ENCODE measurements around the gene TACC2. TPM values are rescaled to one million over a fixed set of nuclear protein-coding genes. Genes with fewer than 3 reads are reported as not detected.

The TACC2 gene
- total and polyA plus RNA-seq, 2 donors (not counting 3 experiments of a cell fraction or from before 2014, with no cell fraction given): 14.4 to 46.2 TPM

GRCh38 chr10:122102869-122103525 is 114.0 kb downstream of the TACC2 start:
- no peak overlapping the region for H3K9ac ChIP-seq (replicated peaks; ENCODE audit: extremely low read depth, insufficient read depth, low read length)
- ChIA-PET CTCF (interaction anchor here (0.9 to 3.6 kb wide), 4 partner anchors 9 to 51 kb away, joined by 3 to 10 read pairs (median 6); no protein-coding TSS in a partner anchor), POLR2A (no interaction called here)
- no peak overlapping the region for H3K4me3 ChIP-seq (replicated peaks in 1 of 3; ENCODE audit: insufficient read depth in 1 of 3, low read depth in 1 of 3, low read length in 3 of 3)
- TF ChIP-seq JUN (IDR thresholded peaks at IDR 0.05; ENCODE audit: borderline replicate concordance, insufficient read depth, insufficient read length, low read depth) (no peak), CTCF (IDR thresholded peaks at IDR 0.05; ENCODE audit: extremely low read depth in 1 of 2, insufficient read depth in 1 of 2, low read depth in 1 of 2, low read length in 2 of 2) (no peak), MYC (IDR thresholded peaks at IDR 0.05; ENCODE audit: low read depth, low read length) (no peak), POLR2AphosphoS5 (IDR thresholded peaks at IDR 0.05; ENCODE audit: insufficient read depth, low read depth, low read length) (no peak), GATA2 (IDR thresholded peaks at IDR 0.05; ENCODE audit: insufficient read depth, insufficient read length, low read depth, low read length) (no peak), FOS (IDR thresholded peaks at IDR 0.05; ENCODE audit: borderline replicate concordance, insufficient read depth, low read length) (no peak), POLR2A (IDR thresholded peaks at IDR 0.05; ENCODE audit: low read depth, low read length) (no peak), EZH2 (IDR thresholded peaks at IDR 0.05; ENCODE audit: borderline replicate concordance, low read depth, low read length, severe bottlenecking) (no peak)
- TF ChIP-seq, protein P1, sequence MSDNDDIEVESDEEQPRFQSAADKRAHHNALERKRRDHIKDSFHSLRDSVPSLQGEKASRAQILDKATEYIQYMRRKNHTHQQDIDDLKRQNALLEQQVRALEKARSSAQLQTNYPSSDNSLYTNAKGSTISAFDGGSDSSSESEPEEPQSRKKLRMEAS (IDR thresholded peaks at IDR 0.05; ENCODE audit: insufficient read depth, insufficient read length): no peak
- intact Hi-C loops (cut with micrococcal nuclease) (no loop called here), dilution Hi-C loops (cut with MboI; ENCODE audit: extremely low pct_ligation_motif_present, low sequenced_read_pairs) (no loop called here)
- FAIRE-seq (no peak), DNase-seq (ENCODE audit: low read depth, low spot score) (no peak)
- H3K9me1 ChIP-seq (replicated peaks; ENCODE audit: control insufficient read depth, extremely low read depth, insufficient read depth, low read length): no peaks in the 10 kb centered on the region
- no peak overlapping the region for H3K27ac ChIP-seq (ENCODE audit: insufficient read depth, low read depth, low read length)
- H3K79me2 ChIP-seq (ENCODE audit: control insufficient read depth, insufficient read depth, low read length): no peaks in the 10 kb centered on the region
- H3K36me3 ChIP-seq (ENCODE audit: control insufficient read depth in 2 of 2, extremely low read depth in 1 of 2, insufficient read depth in 2 of 2, low read length in 2 of 2): no peaks in the 10 kb centered on the region
- no peak overlapping the region for H2AFZ ChIP-seq (ENCODE audit: low read depth, low read length)
- H3K9me3 ChIP-seq (replicated peaks; ENCODE audit: control insufficient read depth, insufficient read depth, low read length): no peaks in the 10 kb centered on the region
- peaks cover 2% of the 10 kb centered on the region in 2 experiments for H3K27me3 ChIP-seq (ENCODE audit: control insufficient read depth in 2 of 2, insufficient read depth in 2 of 2, low read length in 2 of 2)
- H4K20me1 ChIP-seq (replicated peaks; ENCODE audit: control insufficient read depth, extremely low read depth, insufficient read depth, low read length): no peaks in the 10 kb centered on the region
- H3K4me2 ChIP-seq (ENCODE audit: insufficient read depth, low read length): no peak overlapping the region
- no peaks in the 10 kb centered on the region for H3K4me1 ChIP-seq (ENCODE audit: control insufficient read depth, extremely low read depth, insufficient read depth, low read length)
- BruUV-seq (replicated peaks): no TSS peak
